Parathyroid adenoma (tissue), 2 donors: ENCODE results near the gene SULT6B1.
A peak's percentile ranks its signal among the peaks of the same experiment; 100 is the strongest.
"Not testable (repeated sequence)": the region's sequence is repeated elsewhere in the genome, so short reads cannot be mapped to it uniquely, and the experiment has no call there.

Experiments used
- H2AFZ ChIP-seq: fragments of 300-600 bp; sonication (generic); one replicate; pipeline ENCODE4 v1.7.0; 2017; ENCODE audit warnings: antibody characterized with exemption, mild to moderate bottlenecking
- H3K27ac ChIP-seq: fragments of 300-600 bp; sonication (generic); one replicate; pipeline ENCODE4 v1.7.0; 2017
- H3K27me3 ChIP-seq: fragments of 300-600 bp; sonication (generic); one replicate; pipeline ENCODE4 v1.7.0; 2017; ENCODE audit warnings: low read length; ENCODE audit not compliant: control insufficient read depth, insufficient read depth
- H3K36me3 ChIP-seq: fragments of 300-600 bp; sonication (generic); one replicate; pipeline ENCODE4 v1.7.0; 2017; ENCODE audit warnings: low read length; ENCODE audit not compliant: control insufficient read depth, insufficient read depth
- H3K4me1 ChIP-seq: fragments of 300-600 bp; sonication (generic); one replicate; pipeline ENCODE4 v1.7.0; 2017; ENCODE audit warnings: control low read depth
- H3K4me2 ChIP-seq: fragments of 300-600 bp; sonication (generic); one replicate; pipeline ENCODE4 v1.7.0; 2017; ENCODE audit warnings: low read length
- H3K4me3 ChIP-seq: fragments of 300-600 bp; sonication (generic); one replicate; pipeline ENCODE4 v1.7.0; 2017; ENCODE audit warnings: low read depth, low read length
- H3K79me2 ChIP-seq: fragments of 300-600 bp; sonication (generic); one replicate; pipeline ENCODE4 v1.7.0; 2017; ENCODE audit warnings: control low read depth
- H3K9ac ChIP-seq: fragments of 300-600 bp; sonication (generic); one replicate; pipeline ENCODE4 v1.7.0; 2017; ENCODE audit warnings: mild to moderate bottlenecking
- H3K9me3 ChIP-seq: fragments of 300-600 bp; sonication (generic); one replicate; pipeline ENCODE4 v1.7.0; 2017; ENCODE audit warnings: low read length; ENCODE audit not compliant: control insufficient read depth
- TF ChIP-seq, protein P1 (sequence below): fragments of 300-600 bp; sonication (generic); IDR thresholded peaks from one replicate; pipeline ENCODE4 v1.7.0; 2017; ENCODE audit warnings: antibody characterized with exemption, mild to moderate bottlenecking
- donor health status: primary hyperparathyroidism.

SULT6B1 gene

DNA sequence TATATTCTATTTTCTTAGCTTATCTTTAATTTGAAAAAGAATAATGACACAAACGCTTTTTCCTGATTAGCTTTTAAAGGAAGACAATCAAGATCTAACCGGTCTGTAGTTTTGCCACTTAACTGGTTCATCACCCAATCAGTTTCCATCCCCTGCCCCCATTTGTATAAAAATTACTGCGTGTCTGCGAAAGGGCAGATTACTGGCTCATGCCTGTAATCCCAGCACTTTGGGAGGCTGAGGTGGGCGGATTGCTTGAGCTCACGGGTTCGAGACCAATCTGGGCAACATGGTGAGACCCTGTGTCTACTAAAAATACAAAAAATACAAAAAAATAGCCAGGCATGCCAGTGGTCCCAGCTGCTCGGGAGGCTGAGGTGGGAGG is 10.2 kb upstream of the SULT6B1 start:
- Histone ChIP-seq H2AFZ (no peak overlapping the region), H3K9me3 (no peaks in the 10 kb centered on the region), H3K27ac (no peak overlapping the region), H3K4me1 (no peaks in the 10 kb centered on the region), H3K79me2 (peaks cover 9% of the 10 kb centered on the region), H3K4me2 (no peak overlapping the region), H3K9ac (no peak overlapping the region), H3K36me3 (no peaks in the 10 kb centered on the region), H3K4me3 (no peak overlapping the region), H3K27me3 (no peaks in the 10 kb centered on the region)
- TF ChIP-seq, protein P1, sequence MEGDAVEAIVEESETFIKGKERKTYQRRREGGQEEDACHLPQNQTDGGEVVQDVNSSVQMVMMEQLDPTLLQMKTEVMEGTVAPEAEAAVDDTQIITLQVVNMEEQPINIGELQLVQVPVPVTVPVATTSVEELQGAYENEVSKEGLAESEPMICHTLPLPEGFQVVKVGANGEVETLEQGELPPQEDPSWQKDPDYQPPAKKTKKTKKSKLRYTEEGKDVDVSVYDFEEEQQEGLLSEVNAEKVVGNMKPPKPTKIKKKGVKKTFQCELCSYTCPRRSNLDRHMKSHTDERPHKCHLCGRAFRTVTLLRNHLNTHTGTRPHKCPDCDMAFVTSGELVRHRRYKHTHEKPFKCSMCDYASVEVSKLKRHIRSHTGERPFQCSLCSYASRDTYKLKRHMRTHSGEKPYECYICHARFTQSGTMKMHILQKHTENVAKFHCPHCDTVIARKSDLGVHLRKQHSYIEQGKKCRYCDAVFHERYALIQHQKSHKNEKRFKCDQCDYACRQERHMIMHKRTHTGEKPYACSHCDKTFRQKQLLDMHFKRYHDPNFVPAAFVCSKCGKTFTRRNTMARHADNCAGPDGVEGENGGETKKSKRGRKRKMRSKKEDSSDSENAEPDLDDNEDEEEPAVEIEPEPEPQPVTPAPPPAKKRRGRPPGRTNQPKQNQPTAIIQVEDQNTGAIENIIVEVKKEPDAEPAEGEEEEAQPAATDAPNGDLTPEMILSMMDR = no peak

DNA sequence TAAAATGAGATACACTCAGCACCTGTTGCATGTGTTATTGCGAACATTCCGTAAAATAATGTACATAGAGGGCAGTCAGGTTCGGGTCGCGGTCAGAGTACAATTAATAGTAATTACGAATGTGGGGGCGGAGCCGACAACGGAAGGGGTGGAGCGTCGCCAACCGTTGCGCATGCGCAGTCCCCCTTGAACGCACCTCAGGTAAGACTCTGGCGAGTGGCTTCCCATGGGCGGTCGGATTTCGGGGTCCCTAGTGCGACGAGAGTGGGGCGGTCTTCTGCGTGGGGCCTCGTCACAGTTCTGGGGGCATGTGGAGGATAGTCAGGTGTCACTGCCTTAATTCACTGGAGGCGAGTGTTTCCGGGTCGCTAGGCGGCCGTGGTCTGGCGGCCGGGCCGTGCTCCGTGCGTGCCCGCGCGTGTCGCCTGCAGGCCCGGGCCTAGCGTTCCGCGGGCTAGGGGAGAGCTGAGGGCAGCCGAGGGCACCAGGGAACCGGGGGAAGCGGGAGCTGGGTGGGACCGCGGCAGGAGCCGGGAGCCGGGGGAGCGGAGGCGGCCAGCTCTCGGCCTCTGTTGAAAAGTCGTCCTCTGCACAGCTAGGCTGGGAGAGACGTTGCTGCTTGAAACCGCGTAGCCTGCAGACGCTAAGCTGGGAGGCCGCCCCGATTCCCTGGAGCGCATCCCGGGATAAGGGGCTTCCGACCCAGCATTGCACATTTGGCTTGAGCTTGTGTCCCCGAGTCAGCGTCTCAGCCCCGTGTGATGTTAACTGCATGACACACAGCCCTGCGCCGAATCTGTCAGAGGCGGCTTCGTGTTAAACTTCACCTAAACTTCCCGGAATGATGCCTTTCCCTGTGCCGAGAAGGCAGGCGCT is 8.1 kb upstream of the SULT6B1 start, which contains the start of gene CEBPZOS:
CEBPZOS (plus strand) TSS at position 177 of the 876 bp plus-strand sequence. CDS start 3,209 bp downstream, outside the sequence.
- peak within 1 kb of the TSS; percentile 90 for H2AFZ ChIP-seq
- H3K4me1 ChIP-seq = no peaks in the 10 kb centered on the region
- H3K27ac ChIP-seq = peak within 1 kb of the TSS; percentile 73
- peaks cover 8% of the 10 kb centered on the region for H3K79me2 ChIP-seq
- no peaks in the 10 kb centered on the region for H3K36me3 ChIP-seq
- peak within 1 kb of the TSS; percentile 68 for H3K4me2 ChIP-seq
- no peaks in the 10 kb centered on the region for H3K9me3 ChIP-seq
- no peak within 1 kb of the TSS for H3K9ac ChIP-seq
- H3K27me3 ChIP-seq = no peaks in the 10 kb centered on the region
- TF ChIP-seq, protein P1 = no peak
- peak within 1 kb of the TSS; percentile 60 for H3K4me3 ChIP-seq

DNA sequence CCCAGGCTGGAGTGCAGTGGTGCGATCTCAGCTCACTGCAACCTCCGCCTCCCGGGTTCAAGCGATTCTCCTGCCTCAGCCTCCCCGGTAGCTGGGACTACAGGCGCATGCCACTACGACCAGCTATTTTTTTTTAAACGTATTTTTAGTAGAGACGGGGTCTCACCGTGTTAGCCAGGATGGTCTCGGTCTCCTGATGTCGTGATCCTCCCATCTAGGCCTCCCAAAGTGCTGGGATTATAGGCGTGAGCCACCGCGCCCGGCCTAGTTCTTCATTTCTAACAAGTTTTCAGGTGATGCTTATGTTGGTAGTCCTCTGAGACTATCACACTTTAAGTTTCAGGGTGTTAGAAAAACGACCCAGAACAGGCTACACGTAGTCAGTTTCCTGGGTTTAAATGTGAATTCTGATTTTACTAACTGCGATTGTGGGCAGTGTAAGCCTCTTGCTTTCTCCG is 7.4 kb upstream of the SULT6B1 start:
- peak overlapping the region; percentile 90 for H2AFZ ChIP-seq
- peak overlapping the region; percentile 73 for H3K27ac ChIP-seq
- H3K9me3 ChIP-seq, H3K79me2 ChIP-seq, H3K27me3 ChIP-seq, H3K4me1 ChIP-seq, H3K36me3 ChIP-seq, H3K9ac ChIP-seq: not testable (repeated sequence)
- H3K4me2 ChIP-seq = peak overlapping the region; percentile 68
- peak overlapping the region; percentile 60 for H3K4me3 ChIP-seq

DNA sequence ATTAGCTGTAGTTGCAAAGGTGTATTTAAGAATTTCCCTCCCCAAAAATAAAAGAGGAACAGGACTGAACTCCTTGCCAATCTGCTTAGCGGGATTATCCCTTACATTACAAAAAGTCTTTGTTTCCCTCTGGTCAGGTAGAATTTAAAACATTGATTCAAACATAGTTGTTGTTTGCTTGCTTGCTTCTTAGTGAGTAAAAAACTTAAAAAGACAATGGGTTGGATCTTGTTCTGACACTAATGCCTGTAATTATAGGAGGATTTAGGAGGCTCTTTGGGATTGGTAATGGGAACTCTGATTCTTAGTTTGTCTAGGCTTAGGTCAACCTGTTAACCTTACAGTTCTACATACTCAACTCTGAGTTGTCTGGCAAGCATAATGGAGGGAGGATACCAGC is 4.1 kb upstream of the SULT6B1 start:
- H2AFZ ChIP-seq = no peak overlapping the region
- no peaks in the 10 kb centered on the region for H3K36me3 ChIP-seq
- TF ChIP-seq, protein P1 = no peak
- H3K9me3 ChIP-seq = no peaks in the 10 kb centered on the region
- H3K4me2 ChIP-seq = no peak overlapping the region
- no peak overlapping the region for H3K4me3 ChIP-seq
- H3K9ac ChIP-seq = no peak overlapping the region
- no peak overlapping the region for H3K27ac ChIP-seq
- H3K4me1 ChIP-seq = no peaks in the 10 kb centered on the region
- H3K79me2 ChIP-seq = peaks cover 8% of the 10 kb centered on the region
- no peaks in the 10 kb centered on the region for H3K27me3 ChIP-seq

DNA sequence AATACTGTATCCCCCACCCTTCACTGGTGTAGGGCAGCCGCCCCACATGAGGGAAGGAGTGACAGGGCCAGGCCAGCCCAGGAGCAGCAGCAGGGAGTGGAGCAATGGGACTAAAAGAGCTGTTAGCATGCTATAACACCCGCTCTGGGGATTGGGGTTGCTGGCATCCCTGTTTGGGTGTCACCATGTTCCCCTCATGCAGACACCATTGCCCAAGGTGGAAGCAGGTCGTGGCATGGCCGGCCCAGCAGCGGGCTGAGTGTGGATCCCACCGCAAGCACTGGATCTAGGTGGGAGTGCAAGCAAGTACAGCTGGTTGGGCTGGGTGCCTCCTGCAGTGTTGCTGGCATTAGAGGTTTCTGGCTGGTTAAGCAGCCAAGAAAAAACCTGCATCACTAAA is 3.3 kb upstream of the SULT6B1 start:
- H3K36me3 ChIP-seq = no peaks in the 10 kb centered on the region
- no peaks in the 10 kb centered on the region for H3K27me3 ChIP-seq
- H3K4me3 ChIP-seq = no peak overlapping the region
- H3K27ac ChIP-seq = no peak overlapping the region
- H2AFZ ChIP-seq = no peak overlapping the region
- H3K79me2 ChIP-seq = peaks cover 6% of the 10 kb centered on the region
- no peaks in the 10 kb centered on the region for H3K9me3 ChIP-seq
- H3K4me2 ChIP-seq = no peak overlapping the region
- TF ChIP-seq, protein P1 = no peak
- no peak overlapping the region for H3K9ac ChIP-seq
- no peaks in the 10 kb centered on the region for H3K4me1 ChIP-seq
